H1 (cell line): ENCODE measurements around the gene UBE2G2.

Experiments
- BACH1 ChIP-seq: IDR thresholded peaks from 2 replicates; pipeline ENCODE4 v1.6.1; 2012; ENCODE audit warnings: low read length, improper control_type of control experiment
- CTCF ChIP-seq, 3 experiments: IDR thresholded peaks; 1 replicate in 2 of 3; 2 replicates in 1 of 3; pipeline versions ENCODE4 v1.5.1 to v1.6.1; 2011; ENCODE audit warnings: low read length in 3 of 3, mild to moderate bottlenecking in 3 of 3, inconsistent platforms in 2 of 3, low read depth in 1 of 3, moderate library complexity in 1 of 3; ENCODE audit not compliant: insufficient read depth in 1 of 3; ENCODE audit errors: control extremely low read depth in 1 of 3
- POLR2AphosphoS5 ChIP-seq: IDR thresholded peaks from 2 replicates; pipeline ENCODE4 v1.6.1; 2011; ENCODE audit warnings: low read depth, low read length
- SP4 ChIP-seq: IDR thresholded peaks from 2 replicates; pipeline ENCODE4 v1.6.1; 2012; ENCODE audit warnings: low read length, inconsistent platforms

DNA sequence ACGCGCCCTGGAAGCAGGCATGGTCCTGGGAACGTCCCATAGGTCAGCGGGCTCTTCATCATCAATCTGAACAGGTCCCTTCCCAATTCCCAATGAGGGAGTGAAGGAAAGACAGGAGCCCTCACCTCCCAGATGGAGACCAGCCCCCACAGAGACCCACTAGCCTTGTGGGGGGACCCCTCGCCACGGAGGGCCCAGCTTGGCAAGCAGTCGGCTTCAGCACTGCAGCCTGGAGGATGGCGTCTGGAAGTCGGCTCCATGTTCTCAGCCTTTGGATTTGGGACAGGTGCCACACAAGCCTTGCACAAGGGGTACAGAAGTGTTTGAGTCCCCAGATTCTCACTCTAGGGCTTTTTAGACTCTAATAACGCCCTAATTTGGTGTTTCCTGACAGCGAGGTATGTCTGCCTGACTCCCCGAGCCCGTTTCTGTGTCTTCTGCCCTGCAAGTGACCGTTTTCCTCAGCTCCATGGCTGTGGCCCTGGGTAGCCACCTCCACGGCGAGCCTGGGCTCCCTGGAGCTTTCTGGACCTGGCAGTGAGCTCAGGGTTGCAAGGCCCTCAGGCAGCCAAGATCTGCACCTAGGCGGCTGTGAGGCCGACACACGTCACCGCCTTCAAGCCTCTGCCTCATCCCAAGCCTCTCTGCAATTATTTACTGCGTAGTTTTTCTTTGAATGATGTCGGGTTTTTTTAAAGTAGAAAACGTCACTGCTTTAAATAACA lies 41.3 kb upstream of the UBE2G2 start:
- no peak for TF ChIP-seq CTCF (IDR thresholded peaks at IDR 0.05; ENCODE audit: control extremely low read depth in 1 of 3, insufficient read depth in 1 of 3, low read depth in 1 of 3, low read length in 3 of 3)
- TF ChIP-seq POLR2AphosphoS5, result no peak
- no peak for TF ChIP-seq BACH1
- TF ChIP-seq SP4, result no peak
